NCI-H146 treated with DMSO at 0.1 percent for 48 hours (cell line): Measurements from ENCODE around the gene PSME1.

Experiments
- DNase-seq: peaks from one replicate; lab custom pipeline; 2025; ENCODE audit not compliant: unreplicated experiment; lab: John Stamatoyannopoulos, UW

PSME1 gene

DNA sequence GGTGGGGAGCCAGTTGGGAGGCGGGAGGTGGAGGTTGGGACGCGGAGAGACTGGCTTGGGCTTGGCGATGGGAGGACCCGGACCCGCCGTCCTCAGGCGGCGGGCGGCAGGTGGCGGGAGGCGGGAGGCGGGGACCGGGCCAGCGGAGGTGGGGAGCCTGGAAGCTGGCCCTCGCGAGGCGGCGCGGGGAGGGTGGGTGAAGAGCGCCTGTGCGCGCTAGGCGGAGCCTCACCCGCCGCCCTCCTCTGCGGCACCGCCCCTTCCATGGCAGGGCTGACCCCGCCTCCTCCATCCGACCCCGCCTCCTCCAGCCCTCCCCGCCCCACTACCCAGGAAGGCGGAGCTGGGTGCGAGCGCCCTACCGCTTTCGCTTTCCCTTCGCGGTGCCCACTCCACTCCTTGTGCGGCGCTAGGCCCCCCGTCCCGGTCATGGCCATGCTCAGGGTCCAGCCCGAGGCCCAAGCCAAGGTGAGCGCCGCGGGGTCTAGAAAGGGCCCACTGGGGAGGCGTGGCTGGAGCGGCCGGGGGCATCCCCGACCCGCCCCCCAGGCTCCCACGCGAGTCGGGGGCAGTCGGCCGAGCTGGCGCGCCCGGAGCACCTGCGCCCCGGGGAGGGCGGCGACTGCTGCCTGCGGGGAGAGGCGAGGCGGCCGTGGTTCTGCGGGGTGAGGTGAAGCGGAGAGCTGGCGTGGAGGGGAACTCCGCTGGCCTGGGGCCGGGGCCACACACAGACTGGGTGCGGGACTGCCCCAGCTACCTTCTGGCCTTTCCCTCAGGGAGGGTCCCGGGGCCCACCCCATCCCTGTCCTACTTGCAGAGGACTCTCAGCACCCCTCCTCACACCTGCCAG, at the start of gene PSME1:
Gene PSME1, plus strand, starts transcription at position 361 of the 850 bp plus-strand sequence. Its CDS starts 69 bp downstream, at position 430.
- DNase-seq = peak; percentile 84

GRCh38 chr14:24087004-24087403, 49.0 kb upstream of the PSME1 start:
- no peak for DNase-seq

DNA sequence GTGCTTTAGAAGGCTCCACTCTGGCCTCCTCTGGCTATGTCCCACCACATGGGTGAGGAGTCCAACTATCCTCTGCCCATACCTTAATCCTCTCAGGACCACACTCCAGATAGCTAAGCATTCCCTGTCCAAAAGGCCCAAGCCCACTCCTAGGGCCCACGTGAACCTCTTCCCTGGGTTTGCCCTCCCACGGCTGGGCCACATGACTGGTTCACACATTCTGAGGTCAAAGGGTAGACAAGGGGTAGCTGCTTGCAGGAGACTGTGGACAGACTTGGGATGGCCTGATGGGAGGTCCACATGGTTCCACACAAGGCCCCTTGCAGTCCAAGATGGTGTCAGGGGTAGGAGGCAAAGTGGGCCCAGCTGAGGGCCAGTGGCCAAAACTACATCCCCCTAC, 47.9 kb upstream of the PSME1 start:
- no peak for DNase-seq

- no peak for DNase-seq
These were observed 46.1 kb upstream of the PSME1 start for GRCh38 chr14:24089890-24090289.

DNA sequence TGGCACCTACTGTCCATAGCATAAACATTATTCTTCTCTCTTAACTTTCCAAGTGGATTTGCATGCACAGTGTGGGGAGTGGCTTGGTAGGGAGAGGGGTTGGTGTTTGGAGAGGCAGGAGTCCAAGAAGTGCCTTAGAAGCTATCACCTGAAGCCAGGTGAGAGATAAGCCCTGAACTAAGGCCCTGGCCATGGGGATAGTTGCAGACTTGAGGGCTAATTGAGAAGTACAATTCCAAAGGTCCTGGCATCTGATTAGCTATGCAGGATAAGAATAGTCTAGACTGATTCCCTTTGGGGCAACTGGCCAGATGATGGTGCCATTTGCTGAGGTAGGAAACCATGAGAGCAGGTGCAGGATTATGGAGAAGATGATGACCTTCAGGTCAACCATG, 43.9 kb upstream of the PSME1 start:
- no peak for DNase-seq

- DNase-seq = no peak
These were observed 43.3 kb upstream of the PSME1 start for GRCh38 chr14:24092505-24093206.

- DNase-seq = no peak
These were observed 42.6 kb upstream of the PSME1 start for GRCh38 chr14:24093207-24093900.

DNA sequence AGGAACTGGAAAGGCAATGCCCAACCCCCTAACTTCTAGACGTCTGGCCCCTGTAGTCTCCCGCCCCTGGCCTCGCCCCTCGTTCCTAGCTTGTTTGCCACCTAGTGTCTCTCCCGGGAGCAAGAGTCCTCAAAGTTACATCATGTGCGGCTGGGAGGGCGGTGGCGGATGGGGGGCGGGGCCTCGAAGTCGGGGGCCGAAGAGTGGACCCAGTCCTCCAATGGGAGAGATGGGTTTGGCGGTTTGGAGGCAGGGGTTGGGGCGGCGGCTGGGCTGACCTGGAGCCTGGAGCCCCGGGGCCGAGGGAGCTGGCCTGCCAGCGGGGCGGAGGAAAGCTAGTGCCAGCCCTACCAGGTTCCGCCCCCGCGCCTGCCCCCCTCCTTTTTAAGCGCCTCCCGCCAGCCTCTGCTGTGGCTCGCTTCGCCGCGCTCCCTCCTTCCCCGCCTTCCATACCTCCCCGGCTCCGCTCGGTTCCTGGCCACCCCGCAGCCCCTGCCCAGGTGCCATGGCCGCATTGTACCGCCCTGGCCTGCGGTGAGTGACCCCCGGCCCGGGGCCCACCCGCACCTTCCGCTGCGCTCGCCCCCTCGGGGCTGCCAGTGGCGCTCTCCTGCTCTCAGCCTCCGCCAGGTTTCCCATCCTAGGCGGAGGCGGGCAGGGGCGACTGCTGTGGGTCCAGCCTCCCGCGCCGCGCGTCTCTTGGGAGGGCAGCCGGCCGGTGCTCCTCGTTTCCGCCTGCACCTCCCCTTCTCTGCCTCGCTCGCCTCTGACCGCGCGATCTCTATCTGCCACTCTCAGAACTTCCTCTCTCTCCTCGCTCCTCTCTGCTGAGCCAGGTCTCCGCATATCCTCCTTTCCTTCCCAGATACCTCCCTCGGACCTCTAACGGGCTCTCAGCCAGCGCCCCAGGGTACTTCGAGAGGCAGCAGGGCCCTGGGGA, 41.8 kb upstream of the PSME1 start, which contains the start of gene PCK2:
Gene PCK2, plus strand, starts transcription at position 411 of the 940 bp plus-strand sequence. Its CDS starts 95 bp downstream, at position 506.
- DNase-seq = peak; percentile 79

DNA sequence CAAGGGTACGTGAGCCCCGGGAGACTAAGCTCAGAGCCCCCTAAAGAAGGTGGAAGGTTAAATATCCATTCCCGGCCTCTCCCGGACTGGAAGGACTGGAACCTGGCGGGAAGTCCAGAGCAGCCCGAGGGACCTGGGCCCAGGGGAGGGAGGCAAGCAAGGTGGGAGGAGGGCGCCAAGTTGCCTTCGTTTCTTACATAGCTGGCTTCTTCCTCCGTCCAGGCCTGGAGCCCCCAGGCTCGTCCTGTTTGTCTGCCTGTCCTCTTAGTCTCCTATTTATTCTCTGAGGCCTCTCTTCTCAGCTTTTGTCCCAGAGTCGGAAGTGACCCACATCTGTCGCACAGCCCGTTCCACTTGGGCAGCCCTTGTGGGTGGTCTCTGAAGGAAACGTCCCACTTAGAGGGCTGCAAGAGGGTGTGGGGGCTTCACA, 41.1 kb upstream of the PSME1 start:
- DNase-seq = no peak

- peak; percentile 42 for DNase-seq
These were observed 40.5 kb upstream of the PSME1 start for GRCh38 chr14:24095271-24096068.

- DNase-seq = no peak
These were observed 39.3 kb upstream of the PSME1 start for GRCh38 chr14:24096545-24097181.

DNA sequence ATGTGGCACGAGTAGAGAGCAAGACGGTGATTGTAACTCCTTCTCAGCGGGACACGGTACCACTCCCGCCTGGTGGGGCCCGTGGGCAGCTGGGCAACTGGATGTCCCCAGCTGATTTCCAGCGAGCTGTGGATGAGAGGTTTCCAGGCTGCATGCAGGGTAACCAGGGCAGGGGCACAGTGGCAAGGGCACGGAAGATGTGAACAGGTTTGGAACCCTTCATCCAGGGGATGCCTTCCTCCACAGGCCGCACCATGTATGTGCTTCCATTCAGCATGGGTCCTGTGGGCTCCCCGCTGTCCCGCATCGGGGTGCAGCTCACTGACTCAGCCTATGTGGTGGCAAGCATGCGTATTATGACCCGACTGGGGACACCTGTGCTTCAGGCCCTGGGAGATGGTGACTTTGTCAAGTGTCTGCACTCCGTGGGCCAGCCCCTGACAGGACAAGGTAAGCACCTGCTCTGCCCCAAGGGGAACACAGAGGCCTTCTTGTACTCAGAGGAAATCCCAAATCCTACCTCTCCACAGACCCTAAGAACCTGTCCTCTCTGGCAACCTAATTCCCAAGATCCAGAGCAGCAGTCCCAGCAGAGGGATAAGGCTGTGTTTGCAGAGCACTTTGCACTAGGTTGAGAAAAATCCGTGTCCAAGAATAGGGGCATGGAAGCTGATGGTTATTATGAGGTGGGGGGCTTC, 37.6 kb upstream of the PSME1 start:
- no peak for DNase-seq

DNA sequence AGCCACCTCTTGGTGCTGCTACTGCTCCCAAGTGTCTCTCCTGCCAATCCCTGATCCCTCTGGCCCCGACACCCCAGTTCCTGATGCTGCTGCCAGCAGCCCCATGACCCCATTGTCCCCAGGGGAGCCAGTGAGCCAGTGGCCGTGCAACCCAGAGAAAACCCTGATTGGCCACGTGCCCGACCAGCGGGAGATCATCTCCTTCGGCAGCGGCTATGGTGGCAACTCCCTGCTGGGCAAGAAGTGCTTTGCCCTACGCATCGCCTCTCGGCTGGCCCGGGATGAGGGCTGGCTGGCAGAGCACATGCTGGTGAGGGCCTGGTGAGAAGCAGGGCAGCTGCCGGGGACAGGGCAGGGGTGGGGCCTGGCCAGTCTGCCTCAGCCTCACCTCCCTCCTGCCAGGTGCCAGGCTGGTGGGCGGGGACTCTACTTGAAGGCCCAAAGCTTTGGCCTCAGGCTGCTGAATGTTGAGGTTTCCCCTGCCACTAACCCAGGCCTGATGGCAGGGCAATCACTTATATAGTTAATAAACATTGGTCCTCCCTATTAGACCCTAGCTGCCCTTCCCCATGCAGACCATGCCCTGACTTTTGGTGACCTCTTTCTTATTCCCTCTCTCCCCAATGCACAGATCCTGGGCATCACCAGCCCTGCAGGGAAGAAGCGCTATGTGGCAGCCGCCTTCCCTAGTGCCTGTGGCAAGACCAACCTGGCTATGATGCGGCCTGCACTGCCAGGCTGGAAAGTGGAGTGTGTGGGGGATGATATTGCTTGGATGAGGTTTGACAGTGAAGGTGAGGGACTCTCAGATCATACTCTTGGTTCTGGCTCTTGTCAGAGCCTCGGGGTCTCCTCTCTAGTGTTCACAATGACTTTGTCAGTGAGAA, 36.8 kb upstream of the PSME1 start:
- DNase-seq = no peak

GRCh38 chr14:24100197-24100981, 35.6 kb upstream of the PSME1 start:
- DNase-seq = no peak

GRCh38 chr14:24100982-24101494, 35.0 kb upstream of the PSME1 start:
- DNase-seq = no peak

- DNase-seq = no peak
These were observed 33.5 kb upstream of the PSME1 start for GRCh38 chr14:24102357-24103048.
